Stimulated activated CD4-positive, alpha-beta T cell treated with anti-CD3 and anti-CD28 coated beads, Interleukin-12 subunit alpha, Interleukin-12 subunit beta, amount 100 ng/mL, for 48 hours (primary cell): Measurements from ENCODE around the gene SFXN5.
A peak's percentile ranks its signal among the peaks of the same experiment; 100 is the strongest.
"Not testable (repeated sequence)": the region's sequence is repeated elsewhere in the genome, so short reads cannot be mapped to it uniquely, and the experiment has no call there.

Source experiments
- DNase-seq, 3 donors: peaks; one replicate each; pipeline ENCODE4 v3.0.0-alpha.2; 2020; ENCODE audit warnings: low read depth in 2 of 3, low spot score in 1 of 3

SFXN5 gene

GRCh38 chr2:73078457-73079411, 7.2 kb upstream of the SFXN5 start:
- no peak for DNase-seq

DNA sequence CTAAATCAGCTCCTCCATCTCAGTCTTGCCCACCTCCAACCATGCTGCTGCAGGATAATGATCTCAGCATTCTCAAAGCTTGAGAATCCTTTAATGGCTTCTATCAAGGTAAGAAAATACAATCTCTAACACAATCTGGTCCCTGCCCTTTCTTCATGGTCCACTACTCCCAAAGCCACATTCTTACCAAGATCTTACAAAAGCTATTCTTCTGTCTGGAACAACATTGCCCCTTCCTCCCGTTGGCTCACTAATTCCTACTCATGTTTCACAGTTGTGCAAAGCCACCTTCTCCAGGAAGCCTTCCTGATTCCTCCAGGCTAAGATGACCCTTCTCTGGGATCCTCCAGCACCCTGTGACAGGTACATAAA, 5.9 kb upstream of the SFXN5 start:
- no peak for DNase-seq

- DNase-seq: no peak
Observed at GRCh38 chr2:73076701-73077423, 5.3 kb upstream of the SFXN5 start.

GRCh38 chr2:73075477-73076373, 4.2 kb upstream of the SFXN5 start:
- DNase-seq: no peak

- DNase-seq: no peak
Observed at GRCh38 chr2:73074110-73075069, 2.9 kb upstream of the SFXN5 start.

DNA sequence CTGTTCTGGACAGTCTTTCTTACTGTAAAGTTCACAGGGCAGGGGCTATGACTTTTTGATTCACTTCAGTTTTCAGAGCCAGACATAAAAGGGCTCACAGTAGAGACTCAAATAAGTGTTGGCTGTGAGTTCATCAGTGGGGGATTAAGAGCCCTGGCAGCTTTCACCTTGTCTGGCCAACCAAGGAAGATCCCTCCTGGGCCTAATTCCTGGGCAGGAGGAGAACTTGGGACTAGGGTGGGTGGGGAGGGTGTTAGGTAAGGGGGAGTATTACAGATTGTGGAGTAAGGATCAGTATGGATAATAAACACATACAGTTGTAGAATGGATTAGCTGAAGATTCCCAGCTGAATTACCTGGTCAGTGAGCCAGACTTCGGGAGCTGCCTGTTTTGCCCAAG, 904 bp upstream of the SFXN5 start:
- no peak for DNase-seq

DNA sequence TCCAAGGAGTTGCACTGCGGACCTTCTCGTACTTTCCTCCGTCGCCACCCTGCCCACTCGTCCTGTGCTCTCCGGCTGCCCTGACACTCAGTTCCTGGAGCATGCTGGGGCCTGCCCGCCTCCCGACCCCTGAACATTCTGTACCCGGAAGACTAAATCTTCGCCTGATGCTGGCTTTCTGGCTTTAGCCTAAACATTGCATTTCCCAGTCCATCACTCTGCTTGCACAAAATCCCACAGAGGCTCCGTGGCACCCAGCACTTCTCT, 550 bp upstream of the SFXN5 start:
- no peak for DNase-seq

- peak; percentile 11 to 32 (median 31) for DNase-seq
Observed at GRCh38 chr2:73070643-73071359, 711 bp downstream of the SFXN5 start.

- DNase-seq: peak in 1 of 3 donors; percentile 3
Observed at GRCh38 chr2:73069855-73070642, 1.5 kb downstream of the SFXN5 start.

GRCh38 chr2:73069041-73069854, 2.3 kb downstream of the SFXN5 start:
- no peak for DNase-seq

DNA sequence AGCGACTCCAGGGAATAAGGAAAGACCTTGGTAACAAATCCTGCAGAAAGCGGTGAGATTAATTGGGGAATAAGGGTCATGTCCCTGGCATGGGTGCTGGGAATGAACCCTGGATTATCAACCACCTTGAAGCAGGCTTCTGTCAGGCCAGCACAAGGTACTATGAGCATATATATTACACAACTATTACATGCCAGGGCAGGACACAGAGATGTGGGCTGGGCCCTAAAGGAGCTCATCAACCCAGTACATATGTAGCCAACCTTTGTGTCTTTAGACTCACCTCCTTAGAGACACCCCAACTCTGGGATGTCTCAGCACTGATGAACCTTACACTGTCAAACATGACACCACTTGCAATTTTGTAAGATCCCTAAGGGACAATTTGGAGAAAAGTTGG, 3.4 kb downstream of the SFXN5 start:
- no peak for DNase-seq

DNA sequence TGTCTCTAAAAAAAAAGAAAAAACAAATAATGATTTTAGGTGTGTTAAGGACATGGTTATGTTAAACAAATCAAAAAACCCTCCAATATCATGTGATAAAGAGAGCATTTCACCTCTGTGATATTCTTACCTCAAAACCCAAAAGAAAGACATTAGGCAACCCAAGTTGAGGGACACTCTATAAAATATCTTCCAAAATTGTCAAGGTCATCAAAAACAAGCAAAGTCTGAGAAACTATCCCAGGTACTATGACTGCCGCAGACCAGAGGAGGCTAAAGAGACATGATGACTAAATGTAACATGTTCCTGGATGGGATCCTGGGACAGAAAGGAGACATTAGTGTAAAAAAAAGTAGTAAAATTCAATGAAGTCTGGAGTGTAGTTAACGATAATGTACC, 4.5 kb downstream of the SFXN5 start:
- no peak for DNase-seq

- DNase-seq: not testable (repeated sequence)
Observed at GRCh38 chr2:73065070-73065469, 6.4 kb downstream of the SFXN5 start.

DNA sequence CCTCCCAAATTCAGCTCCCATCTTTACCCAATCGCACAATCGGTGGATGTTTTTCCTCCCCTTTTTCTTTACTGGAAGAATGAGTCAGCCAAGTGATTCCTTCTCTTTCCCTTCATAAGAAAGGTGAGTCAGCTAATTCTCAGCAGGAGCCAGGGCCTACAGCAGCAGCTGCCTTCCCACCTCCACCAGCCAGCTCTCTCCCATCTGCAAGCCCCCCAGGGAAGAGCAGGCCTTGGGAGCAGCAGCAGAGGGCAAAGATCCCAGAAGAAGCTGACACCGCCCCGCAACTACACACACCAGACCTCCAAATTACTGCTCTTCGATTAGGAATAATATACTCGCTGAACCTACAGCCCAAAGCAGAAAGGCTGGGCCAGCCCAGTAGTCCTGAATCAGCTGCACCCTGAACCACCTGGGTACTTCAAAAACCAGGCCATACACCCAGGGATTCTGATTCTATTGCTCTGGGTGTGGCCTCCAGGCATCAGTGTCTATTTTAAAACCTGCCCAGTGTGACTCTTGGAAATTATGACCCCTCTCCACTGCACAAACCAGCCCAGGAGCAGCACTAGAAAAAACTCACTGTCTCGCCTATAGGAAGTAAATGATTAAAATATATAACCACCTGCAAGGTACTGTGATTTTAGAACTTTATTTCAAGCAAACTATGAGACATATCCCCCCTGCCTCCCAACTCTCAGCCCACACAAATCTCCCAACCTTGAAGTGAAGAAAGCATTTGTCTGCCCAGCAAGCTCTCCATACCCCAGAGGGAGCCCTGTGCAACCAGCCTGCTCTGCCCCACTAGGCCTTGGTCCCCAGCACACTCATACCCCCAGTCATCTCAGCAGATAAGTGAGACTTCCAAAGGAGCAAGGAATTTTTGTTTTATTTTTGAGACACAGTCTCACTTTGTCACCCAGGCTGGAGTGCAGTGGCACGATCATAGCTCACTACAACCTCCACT, 7.3 kb downstream of the SFXN5 start:
- no peak for DNase-seq

- no peak for DNase-seq
Observed at GRCh38 chr2:73063472-73063871, 8.0 kb downstream of the SFXN5 start.

DNA sequence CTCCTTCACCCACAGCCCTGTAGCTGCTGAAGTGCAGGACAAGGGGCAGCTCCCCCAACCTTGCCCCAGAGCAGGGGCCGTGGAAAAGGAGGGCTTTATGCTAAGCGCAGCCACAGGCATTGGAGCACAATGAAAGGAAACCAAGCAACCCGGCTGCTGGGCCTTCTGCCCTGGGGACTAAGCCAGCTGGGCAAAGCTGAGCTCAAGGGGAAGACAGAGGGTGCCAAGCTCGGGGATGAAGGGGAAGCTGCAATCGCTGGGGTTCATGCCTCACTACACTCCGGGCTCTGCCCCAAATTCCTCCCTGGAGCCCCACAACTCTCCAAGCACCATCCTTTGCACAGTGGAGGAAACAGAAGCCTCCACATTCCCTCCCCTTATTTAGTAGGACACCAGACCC, 12.4 kb downstream of the SFXN5 start:
- DNase-seq: no peak

DNA sequence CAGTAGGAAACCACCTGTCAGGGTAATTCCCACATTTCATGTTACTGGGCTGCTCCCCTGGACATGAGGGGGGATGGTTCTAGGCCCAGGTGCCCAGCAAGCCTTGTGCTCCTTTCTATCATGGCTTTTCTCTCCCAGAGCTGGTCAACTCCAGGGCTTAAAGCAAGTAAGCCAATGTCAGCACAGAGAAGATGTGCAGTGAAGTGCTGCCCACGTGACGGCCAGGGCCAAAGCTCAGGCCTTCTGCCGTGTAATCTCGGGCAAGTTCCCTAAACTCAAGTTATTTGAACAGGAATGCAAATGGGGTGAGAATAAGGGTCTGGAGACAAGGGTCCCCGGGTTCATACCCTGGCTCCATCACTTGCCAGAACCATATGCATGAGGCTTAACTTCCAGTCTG, 16.5 kb downstream of the SFXN5 start:
- no peak for DNase-seq
